Smooth muscle cell (in vitro differentiated cells): ENCODE results near the gene TTC8. TPM values are rescaled to one million over a fixed set of nuclear protein-coding genes. Genes with fewer than 3 reads are reported as not detected.

Experiments used
- DNase-seq: peaks from one replicate; lab custom pipeline; 2025; ENCODE audit not compliant: unreplicated experiment; lab: John Stamatoyannopoulos, UW
- H2AFZ ChIP-seq: fragments of 200-600 bp; sonication (generic); 2 replicates; pipeline ENCODE4 v1.6.0; 2016; ENCODE audit warnings: antibody characterized with exemption, low read depth, mild to moderate bottlenecking
- H3F3A ChIP-seq: fragments of 200-600 bp; sonication (generic); 2 replicates; pipeline ENCODE4 v1.6.0; 2017; ENCODE audit warnings: antibody characterized with exemption, low read depth
- H3K27ac ChIP-seq: fragments of 200-600 bp; sonication (generic); 2 replicates; pipeline ENCODE4 v1.5.1; 2016; ENCODE audit warnings: low read depth, mild to moderate bottlenecking
- H3K27me3 ChIP-seq: fragments of 200-600 bp; sonication (generic); 2 replicates; pipeline ENCODE4 v1.6.1; 2016; ENCODE audit warnings: low read depth, mild to moderate bottlenecking
- H3K36me3 ChIP-seq: fragments of 200-600 bp; sonication (generic); 2 replicates; pipeline ENCODE4 v1.5.1; 2016; ENCODE audit warnings: low read depth
- H3K4me1 ChIP-seq: fragments of 200-600 bp; sonication (generic); 2 replicates; pipeline ENCODE4 v1.5.1; 2016; ENCODE audit warnings: low read depth
- H3K4me2 ChIP-seq: fragments of 200-600 bp; sonication (generic); 2 replicates; pipeline ENCODE4 v1.6.0; 2016; ENCODE audit warnings: mild to moderate bottlenecking
- H3K4me3 ChIP-seq: fragments of 200-600 bp; sonication (generic); 2 replicates; pipeline ENCODE4 v1.5.1; 2016; ENCODE audit warnings: mild to moderate bottlenecking
- H3K79me2 ChIP-seq: fragments of 200-600 bp; sonication (generic); 2 replicates; pipeline ENCODE4 v1.6.0; 2016; ENCODE audit warnings: low read depth, mild to moderate bottlenecking
- H3K9ac ChIP-seq: fragments of 200-600 bp; sonication (generic); 2 replicates; pipeline ENCODE4 v1.6.0; 2016; ENCODE audit warnings: low read depth
- H3K9me3 ChIP-seq: fragments of 200-600 bp; sonication (generic); replicated peaks from 2 replicates; pipeline ENCODE4 v1.5.1; 2016; ENCODE audit warnings: low read depth
- H4K20me1 ChIP-seq: fragments of 200-600 bp; sonication (generic); 2 replicates; pipeline ENCODE4 v1.6.0; 2016; ENCODE audit warnings: low read depth
- WGBS: methylation state at CpG from one replicate; pipeline ENCODE4 v1.1.7; 2016; ENCODE audit warnings: low lambda C conversion rate; 5-methylcytosine and 5-hydroxymethylcytosine counted together
- polyA plus RNA-seq: library from polyadenylated mRNA; unstranded; fragments of >200 nt; fragmentation: Nextera tagmentation; extraction: Ambion mirVana; gene quantifications from 2 replicates; pipeline ENCODE4 v1.2.1, GENCODE V29; 2016
- total RNA-seq: library from RNA; depleted of rRNA; stranded (reverse); fragments of >200 nt; gene quantifications from 2 replicates; pipeline ENCODE4 v1.2.3, GENCODE V29; 2014
- TF ChIP-seq, protein P1 (sequence below): fragments of 200-600 bp; sonication (generic); IDR thresholded peaks from 2 replicates; pipeline ENCODE4 v1.5.1; 2017; ENCODE audit warnings: borderline replicate concordance, mild to moderate bottlenecking, antibody characterized with exemption; ENCODE audit not compliant: insufficient read depth, poor library complexity, severe bottlenecking

TTC8 gene
- total and polyA plus RNA-seq, 2 experiments from 2014 or later: 20.0 to 58.9 TPM

DNA sequence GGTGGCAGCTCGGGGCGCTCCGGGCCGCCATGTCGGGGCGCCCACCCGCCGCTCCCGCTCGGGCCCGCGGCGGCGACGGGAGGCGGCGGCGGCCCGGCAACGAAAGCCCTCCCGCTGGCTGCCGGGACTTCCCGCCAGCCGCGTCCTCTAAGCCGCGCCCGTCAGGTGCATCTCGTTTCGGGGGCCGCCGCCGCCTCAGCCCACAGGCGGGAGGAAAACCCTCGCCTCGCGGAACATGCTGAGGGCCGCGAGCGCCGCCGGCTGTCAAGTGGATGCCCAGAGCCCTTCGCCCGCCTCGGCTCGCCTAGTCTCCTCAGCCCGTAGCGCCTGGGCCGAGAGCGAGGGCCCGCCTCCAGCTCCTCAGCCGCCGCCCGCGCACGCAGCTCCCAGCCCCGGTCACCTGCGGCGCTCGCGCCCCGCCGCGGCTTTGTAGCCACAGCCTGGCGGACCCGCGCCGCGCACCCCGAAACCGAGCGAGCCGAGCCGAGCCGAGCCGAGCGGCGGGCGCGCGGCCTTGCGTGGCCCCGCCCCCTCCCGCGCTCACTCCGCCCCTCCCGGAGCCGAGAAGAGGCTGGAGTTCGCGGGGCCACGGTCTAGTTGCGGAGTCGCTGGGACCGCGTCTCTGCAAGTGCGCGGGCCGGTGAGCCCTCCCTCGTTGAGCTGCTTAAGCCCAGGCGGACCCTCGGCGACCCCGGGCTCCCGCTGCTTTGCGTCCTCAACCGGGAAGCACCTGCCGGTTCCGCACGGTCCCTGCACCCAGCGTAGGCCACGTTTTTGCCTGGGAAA, 31.8 kb upstream of the TTC8 start, which contains the start of gene EML5:
Gene EML5 (minus strand): TSS at position 481 of the 786 bp plus-strand sequence. CDS start 450 bp downstream, at position 31.
- no peaks in the 10 kb centered on the region for H4K20me1 ChIP-seq
- no peak within 1 kb of the TSS for H3K27ac ChIP-seq
- H3K36me3 ChIP-seq: no peaks in the 10 kb centered on the region
- peaks cover 70% of the 10 kb centered on the region for H3K27me3 ChIP-seq
- peaks cover 3% of the 10 kb centered on the region for H3K4me1 ChIP-seq
- H2AFZ ChIP-seq: no peak within 1 kb of the TSS
- TF ChIP-seq, protein P1, sequence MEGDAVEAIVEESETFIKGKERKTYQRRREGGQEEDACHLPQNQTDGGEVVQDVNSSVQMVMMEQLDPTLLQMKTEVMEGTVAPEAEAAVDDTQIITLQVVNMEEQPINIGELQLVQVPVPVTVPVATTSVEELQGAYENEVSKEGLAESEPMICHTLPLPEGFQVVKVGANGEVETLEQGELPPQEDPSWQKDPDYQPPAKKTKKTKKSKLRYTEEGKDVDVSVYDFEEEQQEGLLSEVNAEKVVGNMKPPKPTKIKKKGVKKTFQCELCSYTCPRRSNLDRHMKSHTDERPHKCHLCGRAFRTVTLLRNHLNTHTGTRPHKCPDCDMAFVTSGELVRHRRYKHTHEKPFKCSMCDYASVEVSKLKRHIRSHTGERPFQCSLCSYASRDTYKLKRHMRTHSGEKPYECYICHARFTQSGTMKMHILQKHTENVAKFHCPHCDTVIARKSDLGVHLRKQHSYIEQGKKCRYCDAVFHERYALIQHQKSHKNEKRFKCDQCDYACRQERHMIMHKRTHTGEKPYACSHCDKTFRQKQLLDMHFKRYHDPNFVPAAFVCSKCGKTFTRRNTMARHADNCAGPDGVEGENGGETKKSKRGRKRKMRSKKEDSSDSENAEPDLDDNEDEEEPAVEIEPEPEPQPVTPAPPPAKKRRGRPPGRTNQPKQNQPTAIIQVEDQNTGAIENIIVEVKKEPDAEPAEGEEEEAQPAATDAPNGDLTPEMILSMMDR: no peak
- H3K9me3 ChIP-seq: no peaks in the 10 kb centered on the region
- no peaks in the 10 kb centered on the region for H3F3A ChIP-seq
- H3K4me3 ChIP-seq: peak within 1 kb of the TSS; percentile 58
- 1% methylated on average over 87 of the region's 111 CpGs for WGBS
- peak; percentile 18 for DNase-seq
- H3K79me2 ChIP-seq: no peaks in the 10 kb centered on the region
- H3K4me2 ChIP-seq: peak within 1 kb of the TSS; percentile 90
- no peak within 1 kb of the TSS for H3K9ac ChIP-seq

GRCh38 chr14:88793259-88793625, 31.2 kb upstream of the TTC8 start:
- WGBS: 70% methylated on average over 13 of the region's 13 CpGs
- H3K9ac ChIP-seq: no peak overlapping the region
- TF ChIP-seq, protein P1: no peak

GRCh38 chr14:88798156-88798555, 26.3 kb upstream of the TTC8 start:
- DNase-seq: no peak
- Histone ChIP-seq H3K79me2 (no peaks in the 10 kb centered on the region), H4K20me1 (no peaks in the 10 kb centered on the region), H3K36me3 (no peaks in the 10 kb centered on the region), H3K27me3 (peaks cover 29% of the 10 kb centered on the region), H2AFZ (no peak overlapping the region), H3K4me2 (no peak overlapping the region), H3K4me1 (no peaks in the 10 kb centered on the region), H3F3A (no peaks in the 10 kb centered on the region), H3K9ac (no peak overlapping the region), H3K4me3 (no peak overlapping the region), H3K9me3 (no peaks in the 10 kb centered on the region), H3K27ac (no peak overlapping the region)
- TF ChIP-seq, protein P1: no peak
- WGBS: 65% methylated on average over 4 of the region's 4 CpGs

More at GRCh38 chr14:88793259-88793625, 31.2 kb upstream of the TTC8 start:
- Histone ChIP-seq H3K27me3 (peaks cover 67% of the 10 kb centered on the region), H3K4me1 (peaks cover 3% of the 10 kb centered on the region), H3K27ac (no peak overlapping the region), H3K79me2 (no peaks in the 10 kb centered on the region), H3K4me2 (peak overlapping the region; percentile 90), H4K20me1 (no peaks in the 10 kb centered on the region), H2AFZ (no peak overlapping the region), H3F3A (no peaks in the 10 kb centered on the region), H3K9me3 (no peaks in the 10 kb centered on the region), H3K4me3 (peak overlapping the region; percentile 58), H3K36me3 (no peaks in the 10 kb centered on the region)
- DNase-seq: no peak

DNA sequence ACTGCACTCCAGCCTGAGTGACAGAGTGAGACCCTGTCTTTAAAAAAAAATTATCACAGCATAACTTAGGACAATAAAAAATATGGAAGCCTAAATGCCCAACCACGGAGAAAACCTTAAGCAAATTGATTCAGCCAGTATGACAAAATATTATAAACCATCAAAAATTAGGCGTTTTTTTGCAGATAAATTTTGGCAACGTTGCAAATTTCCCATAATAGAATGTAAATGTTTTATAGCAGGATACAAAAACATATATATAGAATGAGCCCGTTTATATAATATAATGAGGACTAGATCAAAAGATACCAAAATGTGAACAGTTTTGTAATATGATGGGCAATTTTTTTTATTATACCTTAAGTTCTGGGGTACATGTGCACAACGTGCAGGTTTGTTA, 24.9 kb upstream of the TTC8 start:
- Histone ChIP-seq H3K36me3 (no peaks in the 10 kb centered on the region), H3F3A (no peaks in the 10 kb centered on the region), H3K4me3 (no peak overlapping the region), H3K9ac (no peak overlapping the region), H3K79me2 (no peaks in the 10 kb centered on the region), H3K4me1 (no peaks in the 10 kb centered on the region), H4K20me1 (no peaks in the 10 kb centered on the region), H3K9me3 (no peaks in the 10 kb centered on the region), H3K27me3 (peaks cover 17% of the 10 kb centered on the region), H3K27ac (no peak overlapping the region), H3K4me2 (no peak overlapping the region), H2AFZ (no peak overlapping the region)
- no peak for DNase-seq
- TF ChIP-seq, protein P1: no peak
- 78% methylated on average over 5 of the region's 5 CpGs for WGBS
